A204.1 (cell line): ENCODE results near the gene VAMP2.

Source experiments
- FAIRE-seq: peaks from 2 replicates; lab custom pipeline; 2012; peaks lifted over from hg19 to GRCh38; lab: Jason Lieb, UNC

Gene VAMP2

GRCh38 chr17:8142887-8143580 lies 19.7 kb downstream of the VAMP2 start:
- no peak for FAIRE-seq

- no peak for FAIRE-seq
These were observed 20.4 kb downstream of the VAMP2 start for GRCh38 chr17:8142158-8142886.

- FAIRE-seq, result no peak
These were observed 21.0 kb downstream of the VAMP2 start for GRCh38 chr17:8141741-8142140.

GRCh38 chr17:8141045-8141444 lies 21.7 kb downstream of the VAMP2 start:
- FAIRE-seq, result no peak

- no peak for FAIRE-seq
These were observed 22.4 kb downstream of the VAMP2 start for GRCh38 chr17:8140065-8141029.

- FAIRE-seq, result peak; percentile 98
These were observed 23.9 kb downstream of the VAMP2 start for GRCh38 chr17:8138672-8139371.

GRCh38 chr17:8138374-8138671 lies 24.4 kb downstream of the VAMP2 start:
- no peak for FAIRE-seq

- no peak for FAIRE-seq
These were observed 24.9 kb downstream of the VAMP2 start for GRCh38 chr17:8137645-8138373.

GRCh38 chr17:8133941-8134340 lies 28.8 kb downstream of the VAMP2 start:
- no peak for FAIRE-seq

- FAIRE-seq, result no peak
These were observed 29.3 kb downstream of the VAMP2 start for GRCh38 chr17:8133399-8133798.

- no peak for FAIRE-seq
These were observed 30.8 kb downstream of the VAMP2 start for GRCh38 chr17:8131844-8132441.

GRCh38 chr17:8128125-8128784 lies 34.5 kb downstream of the VAMP2 start:
- FAIRE-seq, result no peak

- FAIRE-seq, result no peak
These were observed 36.2 kb downstream of the VAMP2 start for GRCh38 chr17:8126491-8127066.

GRCh38 chr17:8125947-8126490 lies 36.7 kb downstream of the VAMP2 start:
- no peak for FAIRE-seq

- FAIRE-seq, result no peak
These were observed 37.4 kb downstream of the VAMP2 start for GRCh38 chr17:8125154-8125946.

GRCh38 chr17:8124350-8125153 lies 38.2 kb downstream of the VAMP2 start:
- FAIRE-seq, result no peak

GRCh38 chr17:8123695-8124349 lies 38.9 kb downstream of the VAMP2 start, which contains the start of gene HES7:
TSS of gene HES7 (minus strand) at chr17:8124106. CDS start at chr17:8124084, 22 bp downstream.
- FAIRE-seq, result no peak
